COR-L47 (cell line): ENCODE results near the gene MTF1.
A peak's percentile ranks its signal among the peaks of the same experiment; 100 is the strongest.

ENCODE experiments used
- DNase-seq: peaks from one replicate; lab custom pipeline; 2025; lab: John Stamatoyannopoulos, UW

MTF1 gene

DNA sequence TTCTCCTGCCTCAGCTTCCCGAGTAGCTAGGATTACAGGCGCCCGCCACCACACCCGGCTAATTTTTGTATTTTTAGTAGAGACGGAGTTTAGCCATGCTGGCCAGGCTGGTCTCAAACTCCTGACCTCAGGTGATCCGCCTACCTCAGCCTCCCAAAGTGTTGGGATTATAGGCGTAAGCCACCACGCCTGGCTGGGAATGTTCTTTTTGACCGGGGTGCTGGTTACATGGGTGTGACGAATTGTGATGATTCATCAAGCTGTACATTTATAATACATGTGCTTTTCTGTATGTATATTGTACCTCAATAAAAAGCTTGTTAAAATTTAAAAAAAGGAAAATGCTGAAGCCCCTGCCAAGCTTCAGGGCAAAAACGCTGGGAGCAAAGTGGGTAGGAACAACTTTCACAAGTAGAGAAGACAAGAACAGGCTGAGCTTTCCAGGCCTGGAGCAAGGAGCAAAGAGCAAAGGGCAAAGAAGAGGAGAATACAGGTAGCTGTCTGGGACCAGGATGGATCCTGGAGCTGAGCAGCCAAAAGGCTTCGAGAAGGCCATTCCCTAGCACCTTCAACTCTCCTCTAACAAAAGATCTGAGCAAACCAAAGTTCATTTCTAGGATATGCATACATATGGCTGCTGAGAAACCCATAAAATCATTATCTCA, 30.9 kb downstream of the MTF1 start:
- no peak for DNase-seq

DNA sequence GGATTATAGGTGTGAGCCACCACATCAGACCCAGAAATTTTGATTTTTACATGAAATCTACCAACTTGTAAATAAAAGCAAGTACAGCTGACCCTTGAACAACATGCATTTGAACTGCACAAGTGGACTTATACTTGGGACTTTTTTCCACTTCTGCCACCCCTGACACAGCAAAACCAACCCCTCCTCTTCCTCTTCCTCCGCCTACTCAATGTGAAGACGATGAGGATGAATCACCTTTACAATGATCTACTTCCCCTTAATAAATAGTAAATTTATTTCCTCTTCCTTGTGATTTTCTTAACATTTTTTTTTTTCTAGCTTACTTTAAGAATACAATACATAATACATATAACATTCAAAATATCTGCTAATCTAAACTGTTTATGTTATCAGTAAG, 33.9 kb downstream of the MTF1 start:
- no peak for DNase-seq

DNA sequence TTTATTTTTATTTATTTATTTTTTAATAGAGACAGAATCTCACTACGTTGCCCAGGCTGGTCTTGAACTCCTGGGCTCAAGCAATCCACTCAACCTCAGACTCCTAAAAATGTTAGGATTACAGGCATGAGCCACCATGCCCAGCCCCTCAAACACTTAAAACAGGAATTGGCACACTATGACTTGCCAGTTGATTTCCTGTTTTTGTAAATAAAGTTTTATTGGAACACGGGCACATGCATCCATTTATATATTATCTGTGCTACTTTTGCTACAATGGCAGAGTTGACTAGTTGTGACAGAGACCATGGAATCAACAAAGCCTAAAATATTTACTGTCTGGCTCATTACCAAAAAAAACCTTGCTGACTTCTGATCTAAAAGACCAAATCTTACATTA, 35.4 kb downstream of the MTF1 start:
- no peak for DNase-seq

DNA sequence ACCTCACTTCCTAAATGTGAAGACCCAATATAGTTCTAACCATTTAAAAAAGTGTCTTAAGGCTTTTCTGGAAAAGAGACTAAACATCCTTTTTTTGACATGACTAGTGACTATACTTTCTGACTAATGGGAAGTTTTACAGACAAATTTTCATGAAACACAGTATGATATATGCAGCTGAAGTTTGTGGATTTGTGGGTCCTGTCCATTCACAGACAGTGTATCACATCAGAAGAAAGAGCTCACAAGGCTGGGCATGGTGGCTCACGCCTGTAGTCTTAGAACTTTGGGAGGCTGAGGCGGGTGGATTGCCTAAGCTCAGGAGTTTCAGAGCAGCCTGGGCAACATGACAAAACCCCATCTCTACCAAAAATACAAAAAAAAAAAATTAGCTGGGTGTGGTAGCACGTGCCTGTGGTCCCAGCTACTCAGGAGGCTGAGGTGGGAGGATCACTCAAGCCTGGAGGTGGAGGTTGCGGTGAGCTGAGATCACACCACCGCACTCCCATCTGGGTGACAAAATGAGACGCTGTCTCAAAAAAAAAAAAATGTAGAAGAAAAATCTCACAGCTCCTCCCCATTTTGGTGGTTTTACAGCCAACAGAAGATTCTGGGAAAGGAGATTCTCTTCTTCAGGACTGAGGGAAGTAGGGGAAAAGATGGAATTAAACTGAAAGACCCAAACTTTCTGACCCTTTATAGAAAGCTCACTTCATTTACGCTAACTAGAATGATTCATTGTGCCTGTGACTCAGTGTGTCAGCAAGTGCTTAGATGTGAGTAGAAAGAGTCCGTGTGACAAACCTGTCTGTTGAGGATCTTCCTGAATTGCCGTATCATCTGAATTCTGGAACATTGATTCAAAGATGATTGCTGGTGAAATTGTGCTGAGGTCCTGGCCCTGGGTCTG, 36.2 kb downstream of the MTF1 start:
- DNase-seq = no peak

DNA sequence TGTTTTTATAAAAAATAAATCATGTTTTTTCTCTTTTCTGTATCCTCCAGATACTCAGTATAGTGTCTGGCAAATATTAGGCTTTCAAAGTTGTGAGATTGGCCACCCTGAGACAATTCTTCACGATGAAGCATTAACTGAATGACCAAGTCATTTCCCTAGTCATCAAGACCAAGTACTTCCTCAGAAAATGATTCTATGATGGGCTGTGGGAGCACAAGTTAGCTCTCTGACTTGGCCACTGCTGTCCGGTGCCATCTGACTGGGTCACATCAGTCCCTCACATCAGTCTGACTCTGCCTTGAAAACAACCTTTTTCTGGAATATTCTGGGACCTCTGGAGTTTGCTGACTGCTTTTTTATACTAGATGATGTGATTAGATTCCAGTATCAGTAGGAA, 37.9 kb downstream of the MTF1 start:
- DNase-seq = no peak

DNA sequence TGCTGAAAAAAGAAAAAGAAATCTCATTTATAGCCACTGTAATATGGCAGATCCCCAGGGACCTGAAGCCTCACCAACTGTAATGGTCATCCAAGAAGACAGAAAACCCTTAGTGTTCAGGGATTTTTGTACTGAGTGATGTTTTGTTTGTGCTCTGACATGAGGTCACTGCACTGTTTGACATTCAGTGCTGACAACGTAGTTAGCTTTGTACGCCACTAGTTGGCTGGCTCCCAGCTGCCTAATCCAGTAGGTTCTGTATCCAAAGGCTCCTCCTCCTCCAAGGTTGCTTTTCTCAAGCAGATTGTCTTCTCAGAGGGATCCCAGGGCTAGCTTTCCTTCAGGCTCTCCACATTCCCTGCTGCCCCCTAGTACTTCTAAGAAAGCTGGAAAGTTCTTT, 41.9 kb downstream of the MTF1 start:
- DNase-seq = no peak

DNA sequence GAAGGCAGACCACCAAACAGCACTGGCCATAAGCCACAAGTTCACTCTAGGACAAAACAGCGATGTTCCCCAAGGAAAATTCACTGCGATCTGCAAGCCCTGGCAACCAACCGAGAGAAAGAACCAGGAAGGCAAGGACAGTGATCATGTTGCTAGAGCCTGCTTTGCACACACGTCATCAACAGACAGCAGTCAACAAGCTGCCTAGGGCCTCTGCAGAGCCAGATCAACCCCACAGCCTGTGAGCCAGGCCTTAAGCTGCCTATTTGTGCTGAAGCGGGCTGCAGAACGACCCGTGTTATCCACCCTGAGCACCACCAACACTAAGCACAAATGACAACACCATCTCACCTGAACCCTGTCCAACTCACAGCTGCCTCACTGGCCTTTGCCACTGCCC, 45.1 kb downstream of the MTF1 start:
- DNase-seq = no peak

DNA sequence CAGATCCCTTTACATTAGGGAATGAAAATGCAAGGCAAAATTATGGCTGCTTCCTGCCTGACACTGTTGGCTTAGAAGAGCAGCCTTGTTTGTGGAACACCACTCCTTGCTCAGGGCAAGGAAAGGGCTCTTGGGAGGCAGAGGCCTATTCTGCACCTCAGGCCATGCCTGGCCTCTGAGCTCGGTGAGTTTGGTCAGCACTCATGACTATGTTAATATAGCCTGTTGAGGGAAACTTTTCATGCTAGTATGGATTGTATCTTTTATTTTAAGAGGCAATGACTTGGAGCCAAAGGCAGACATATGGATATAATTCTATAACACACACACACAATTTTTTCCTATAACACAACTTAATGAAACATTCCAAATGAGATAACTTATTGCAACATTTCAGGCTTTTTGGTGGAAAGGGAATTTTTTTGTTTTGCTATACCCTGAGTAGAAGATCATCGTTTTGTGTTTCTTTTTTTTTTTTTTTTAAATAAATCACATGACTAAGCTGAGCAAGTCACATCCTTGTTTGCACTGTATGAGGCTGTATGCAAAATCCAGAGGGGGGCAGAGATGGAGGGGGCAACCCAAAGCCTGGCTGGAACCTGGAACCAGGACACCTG, 45.8 kb downstream of the MTF1 start:
- no peak for DNase-seq

DNA sequence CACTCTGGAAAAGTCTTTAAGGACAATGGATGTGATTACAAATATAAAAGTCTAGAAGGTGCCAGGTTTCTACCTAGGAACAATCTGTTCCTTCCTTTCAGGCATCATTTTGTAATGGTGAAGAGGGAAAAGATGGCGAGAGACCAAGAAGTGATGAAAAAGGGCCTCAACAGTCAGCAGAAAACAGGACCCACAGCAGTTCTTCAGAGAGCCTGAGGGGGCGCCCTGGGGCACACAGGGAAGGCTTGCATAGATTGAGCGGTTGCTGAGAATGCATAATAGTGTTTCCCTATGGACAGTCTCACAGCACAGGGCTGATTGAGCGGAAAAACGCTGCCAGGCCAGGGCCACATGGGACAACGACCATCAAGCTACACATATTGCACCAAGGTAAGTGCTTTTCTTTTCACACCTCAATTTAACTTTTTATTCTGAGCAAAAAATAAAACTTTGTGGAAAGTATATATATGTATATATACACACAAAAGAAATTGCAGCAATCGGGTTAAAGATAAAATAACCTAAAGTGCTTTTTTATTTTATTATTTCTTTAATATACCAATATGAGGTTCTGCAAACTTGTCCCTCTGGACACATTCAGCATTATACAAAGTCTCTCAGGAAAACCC, 48.3 kb downstream of the MTF1 start:
- peak; percentile 68 for DNase-seq

DNA sequence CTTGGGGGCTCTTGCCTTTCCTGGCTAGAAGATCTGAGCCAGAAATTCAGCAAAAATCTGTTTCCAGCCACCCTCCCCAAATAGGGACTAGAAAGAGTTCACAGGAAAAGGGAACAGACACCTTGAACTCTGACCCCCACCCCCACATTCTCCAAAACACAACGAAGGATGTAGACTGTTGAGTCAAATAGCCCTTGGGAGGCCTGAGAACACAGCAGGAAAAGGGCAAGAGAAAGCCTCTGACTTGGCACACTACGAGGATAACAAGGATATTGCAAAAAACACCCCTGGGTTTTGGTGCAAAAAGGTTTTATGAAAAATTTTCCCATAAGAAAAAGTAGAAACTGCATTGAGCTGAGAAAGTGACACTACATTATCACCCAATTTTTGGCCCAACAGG, 49.5 kb downstream of the MTF1 start:
- DNase-seq = no peak

DNA sequence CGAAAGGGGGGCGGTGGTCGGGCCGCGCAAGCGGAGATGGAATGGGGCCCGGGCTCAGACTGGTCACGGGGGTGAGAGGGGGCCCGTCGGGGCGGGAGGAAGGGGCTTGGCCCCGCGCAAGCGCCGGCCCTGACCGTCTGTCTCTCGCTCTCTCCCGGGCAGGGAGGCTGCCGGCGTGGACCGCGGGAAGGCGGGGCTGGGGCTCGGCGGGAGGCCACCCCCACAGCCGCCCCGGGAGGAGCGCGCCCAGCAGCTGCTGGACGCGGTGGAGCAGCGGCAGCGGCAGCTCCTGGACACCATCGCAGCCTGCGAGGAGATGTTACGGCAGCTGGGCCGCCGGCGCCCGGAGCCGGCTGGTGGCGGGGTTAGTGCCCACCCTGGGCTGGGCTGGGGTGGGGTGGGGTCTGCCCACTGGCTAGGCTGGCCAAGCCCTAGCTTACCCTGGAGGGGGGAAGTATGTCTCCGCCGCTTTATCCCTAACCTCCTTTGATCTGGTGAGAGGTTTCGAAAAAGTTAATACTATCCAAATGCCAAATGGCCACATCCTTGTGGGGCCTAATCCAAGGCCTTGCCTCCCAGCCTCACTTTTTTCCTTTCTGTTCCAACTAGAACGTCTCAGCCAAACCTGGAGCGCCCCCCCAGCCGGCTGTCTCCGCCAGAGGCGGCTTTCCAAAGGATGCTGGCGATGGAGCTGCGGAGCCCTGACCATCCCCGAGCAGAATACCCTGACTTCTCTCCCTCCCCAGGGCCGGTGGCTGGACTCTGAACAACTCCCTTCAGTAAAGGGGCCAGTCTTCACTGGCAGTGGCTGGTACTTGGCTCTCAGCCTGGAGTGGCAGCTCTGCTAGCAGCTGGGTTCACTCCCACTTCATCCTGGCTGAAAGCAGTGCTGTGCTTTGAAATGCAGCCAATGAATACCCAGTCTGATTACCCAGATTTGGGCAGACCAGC, 50.7 kb downstream of the MTF1 start:
- peak; percentile 74 for DNase-seq

DNA sequence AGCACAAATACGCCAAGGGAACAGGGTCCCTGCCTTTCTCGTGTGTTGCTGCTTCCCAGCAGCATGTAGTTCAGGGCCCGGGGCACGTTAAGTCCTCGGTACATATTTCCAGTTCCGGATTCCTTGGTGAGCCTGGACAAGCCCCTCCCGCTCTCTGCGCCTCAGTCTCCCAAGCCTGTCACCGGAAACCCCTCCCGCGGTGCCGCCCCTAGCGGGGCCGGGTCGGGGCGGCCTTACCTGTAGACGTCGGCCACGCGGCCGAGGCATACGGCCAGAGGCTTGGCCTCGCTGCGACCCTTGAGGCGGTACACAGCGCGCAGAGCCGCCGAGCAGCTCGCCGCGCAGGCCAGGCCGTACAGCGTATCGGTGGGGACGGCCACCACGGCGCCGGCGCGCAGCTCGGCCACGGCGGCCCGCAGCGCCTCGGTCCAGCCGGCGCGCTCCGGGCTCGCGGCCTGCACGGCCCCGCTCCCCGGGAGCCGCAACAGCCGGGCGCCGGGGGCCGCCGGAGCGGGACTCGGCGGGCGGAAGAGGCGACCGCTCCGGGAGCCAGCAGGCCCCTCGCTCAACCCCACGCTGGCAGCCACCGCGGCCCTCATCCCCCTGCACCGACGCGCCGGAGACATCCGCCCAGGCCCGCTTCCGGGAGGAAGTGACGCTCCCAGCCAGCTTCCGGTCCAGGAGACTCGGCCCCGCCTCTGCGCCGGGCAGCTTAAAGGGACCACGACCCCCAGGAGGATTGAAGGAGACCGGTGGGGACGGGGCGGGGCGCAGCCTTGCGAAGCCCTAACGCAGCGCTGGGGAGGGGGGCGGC, 51.6 kb downstream of the MTF1 start, which contains the start of the genes C1orf122 and YRDC:
Gene C1orf122 (plus strand): TSS at position 236 of the 814 bp plus-strand sequence. CDS start 615 bp downstream, outside the sequence.
Gene YRDC (minus strand): TSS at position 654 of the 814 bp plus-strand sequence. CDS start 28 bp downstream, at position 626.
- DNase-seq = peak; percentile 91

DNA sequence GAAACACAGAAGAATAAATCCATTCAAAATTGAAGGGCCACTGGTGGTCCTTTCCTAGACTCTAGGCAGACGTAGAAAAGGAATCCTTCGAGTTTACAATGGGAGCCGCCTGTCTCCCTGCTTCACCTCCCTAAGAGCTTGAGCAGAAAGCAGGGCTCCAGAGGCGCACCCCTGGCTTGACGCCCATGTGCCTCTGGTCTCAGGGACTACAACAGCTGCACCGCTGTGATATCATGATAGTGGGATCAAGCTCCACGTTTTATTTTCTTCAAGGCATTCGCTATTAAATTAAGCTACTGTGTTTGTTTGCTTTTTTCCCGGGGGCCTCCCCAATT, 52.2 kb downstream of the MTF1 start:
- no peak for DNase-seq

DNA sequence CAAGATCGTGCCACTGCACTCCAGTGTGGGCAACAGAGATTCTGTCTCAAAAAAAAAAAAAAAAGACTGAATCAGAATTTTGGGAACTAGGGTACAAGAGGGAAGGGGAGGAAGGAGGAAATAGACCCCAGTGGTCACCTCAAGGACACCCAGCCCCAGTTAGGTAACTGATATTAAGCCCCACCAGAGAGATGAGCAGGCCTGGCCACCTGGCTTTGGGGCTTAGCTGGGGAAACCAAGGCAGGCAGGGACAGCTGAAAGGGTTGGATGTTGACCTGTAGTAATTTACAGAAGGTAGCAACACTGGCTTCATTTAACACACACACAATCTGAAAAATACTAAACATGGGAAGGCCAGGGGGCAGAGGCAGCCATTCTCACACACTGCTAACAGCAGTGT, 57.0 kb downstream of the MTF1 start:
- DNase-seq = no peak

DNA sequence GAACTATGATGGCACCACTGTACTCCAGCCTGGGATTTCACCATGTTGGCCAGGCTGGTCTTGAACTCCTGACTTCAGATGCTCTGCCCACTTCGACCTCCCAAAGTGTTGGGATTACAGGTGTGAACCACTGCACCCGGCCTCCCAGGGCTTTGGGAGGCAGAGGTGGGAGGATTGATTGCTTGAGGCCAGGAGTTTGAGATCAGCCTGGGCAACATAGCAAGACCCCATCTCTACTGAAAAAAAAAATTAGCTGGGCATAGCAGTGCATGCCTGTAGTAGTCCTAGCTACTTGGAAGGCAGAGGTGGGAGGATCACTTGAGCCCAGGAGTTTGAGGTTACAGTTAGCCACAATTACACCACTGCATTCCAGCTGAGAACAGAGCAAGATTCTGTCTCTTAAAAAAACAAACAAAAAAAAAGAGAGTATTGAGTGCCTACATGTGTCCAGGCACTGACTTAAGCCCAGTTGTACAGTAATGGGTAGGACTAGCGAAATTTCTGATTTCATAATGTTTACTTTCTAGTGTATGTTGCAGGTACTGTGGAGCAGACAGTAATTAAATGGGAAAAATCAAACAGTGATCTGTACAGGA, 61.5 kb downstream of the MTF1 start:
- no peak for DNase-seq

DNA sequence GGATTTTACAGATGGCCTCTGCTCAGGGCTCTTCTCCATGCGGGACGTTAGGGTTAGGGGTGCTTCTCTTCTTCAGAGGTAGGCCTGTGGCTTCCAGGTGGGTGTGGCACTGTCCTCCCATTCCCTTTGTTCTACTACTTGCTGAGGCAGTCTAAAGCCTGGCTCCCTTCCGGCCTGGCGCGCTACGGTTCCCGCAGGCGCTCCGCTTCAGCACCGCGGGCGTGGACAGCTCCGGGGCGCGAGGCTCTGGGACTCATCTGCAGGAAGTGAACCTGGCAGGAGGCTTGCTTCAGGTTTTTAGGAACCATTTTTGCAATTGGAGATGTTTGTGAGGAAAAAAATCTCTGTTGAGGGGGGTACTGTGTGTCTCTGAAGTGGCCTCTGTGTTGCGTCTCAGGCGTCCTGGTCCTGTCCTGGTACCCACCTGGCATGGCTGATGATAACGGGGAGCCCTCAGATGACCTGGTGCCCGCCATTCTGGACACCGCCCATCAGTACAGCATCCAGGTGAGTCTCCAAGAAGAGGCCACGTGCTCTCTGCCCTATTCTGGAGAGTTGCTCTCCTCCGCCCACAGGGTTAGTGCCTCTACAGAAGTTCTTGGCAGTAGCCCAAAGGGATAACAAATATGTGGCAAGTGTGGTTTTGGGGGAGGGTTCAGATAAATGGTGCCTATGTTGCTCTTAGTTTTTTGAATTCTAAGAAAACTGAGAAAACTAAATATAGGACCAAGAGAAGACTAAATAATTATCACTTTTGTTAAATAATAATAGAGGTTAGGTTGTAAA, 63.9 kb downstream of the MTF1 start:
- DNase-seq = peak; percentile 43

DNA sequence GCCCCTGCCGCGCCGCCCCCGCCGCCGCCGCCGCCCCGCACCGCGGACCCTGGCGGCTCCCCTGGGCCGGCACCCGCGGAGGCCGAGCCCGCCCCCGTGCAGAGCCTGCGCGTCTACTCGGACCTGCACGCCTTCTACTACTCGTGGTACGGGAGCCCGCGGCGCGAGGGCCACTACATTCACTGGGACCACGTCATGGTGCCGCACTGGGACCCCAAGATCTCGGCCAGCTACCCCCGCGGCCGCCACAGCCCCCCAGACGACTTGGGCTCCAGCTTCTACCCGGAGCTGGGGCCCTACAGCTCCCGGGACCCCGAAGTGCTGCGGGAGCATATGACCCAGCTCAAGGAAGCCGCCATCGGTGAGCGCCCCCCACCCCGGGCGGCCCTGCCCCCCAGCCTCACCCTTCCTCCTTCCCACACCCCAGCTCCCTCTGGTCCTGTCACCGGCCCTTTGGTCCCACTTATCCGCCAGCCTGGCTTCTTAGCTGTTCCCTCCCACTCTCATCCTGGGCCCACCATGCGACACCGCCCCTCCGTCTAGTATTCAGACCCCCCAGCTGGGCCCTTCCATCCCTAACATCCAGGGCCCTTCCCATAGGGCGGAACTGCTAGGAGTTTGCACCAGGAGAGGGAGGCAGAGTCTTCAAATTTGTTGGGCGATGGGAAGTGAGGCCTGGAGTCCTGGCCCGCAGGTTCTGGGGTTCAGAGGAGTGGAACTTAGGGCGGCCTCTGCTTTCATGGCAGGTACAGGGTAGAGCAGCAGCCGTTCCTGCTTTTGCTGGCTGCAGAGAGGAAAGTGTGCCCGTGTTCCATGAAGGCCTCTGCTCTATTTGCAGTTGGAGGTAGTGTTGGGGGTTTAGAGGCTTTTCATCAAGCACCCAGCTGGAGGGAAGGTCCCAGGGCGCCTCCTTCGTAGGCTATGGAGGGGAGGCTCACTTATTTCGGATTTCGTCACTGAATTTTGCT, 64.7 kb downstream of the MTF1 start:
- peak; percentile 7 for DNase-seq

DNA sequence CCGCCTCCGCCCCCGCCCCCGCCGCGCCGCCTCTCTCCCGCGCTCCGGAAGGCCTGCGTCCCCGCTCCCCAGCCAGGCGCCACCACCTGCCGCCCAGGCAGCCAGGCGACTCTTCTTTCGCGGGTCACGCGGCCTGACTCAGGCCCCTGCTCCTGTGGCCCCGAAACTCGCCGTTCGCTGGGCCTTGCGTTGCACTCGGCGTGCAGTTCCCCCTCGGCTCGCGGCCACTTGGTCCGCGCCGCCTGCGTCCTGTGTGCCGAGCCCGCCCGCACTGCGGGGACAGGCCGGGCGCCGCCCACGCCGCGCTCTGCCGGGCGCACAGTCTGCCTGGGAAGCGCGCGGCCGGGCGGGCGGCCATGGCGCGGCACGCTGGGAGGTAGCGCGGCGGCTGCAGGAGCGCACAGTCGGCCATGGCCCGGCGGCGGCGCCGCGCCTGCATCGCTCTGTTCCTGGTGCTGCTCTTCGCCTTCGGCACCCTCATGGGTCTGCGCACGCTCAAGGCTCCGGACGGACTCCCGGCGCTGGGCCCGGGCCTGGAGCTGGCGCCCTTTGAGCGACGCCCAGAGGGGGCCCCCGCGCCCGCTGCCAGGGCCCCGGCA, 65.5 kb downstream of the MTF1 start, which contains the start of gene MANEAL:
Gene MANEAL (plus strand): TSS at position 75 of the 599 bp plus-strand sequence. CDS start 336 bp downstream, at position 411.
- peak; percentile 62 for DNase-seq
